Activated gamma-delta T cell (primary cell): ENCODE data around the gene TSPAN32.

Experiments used
- DNase-seq: peaks from one replicate; lab custom pipeline; 2025; lab: John Stamatoyannopoulos, UW

TSPAN32 gene

DNA sequence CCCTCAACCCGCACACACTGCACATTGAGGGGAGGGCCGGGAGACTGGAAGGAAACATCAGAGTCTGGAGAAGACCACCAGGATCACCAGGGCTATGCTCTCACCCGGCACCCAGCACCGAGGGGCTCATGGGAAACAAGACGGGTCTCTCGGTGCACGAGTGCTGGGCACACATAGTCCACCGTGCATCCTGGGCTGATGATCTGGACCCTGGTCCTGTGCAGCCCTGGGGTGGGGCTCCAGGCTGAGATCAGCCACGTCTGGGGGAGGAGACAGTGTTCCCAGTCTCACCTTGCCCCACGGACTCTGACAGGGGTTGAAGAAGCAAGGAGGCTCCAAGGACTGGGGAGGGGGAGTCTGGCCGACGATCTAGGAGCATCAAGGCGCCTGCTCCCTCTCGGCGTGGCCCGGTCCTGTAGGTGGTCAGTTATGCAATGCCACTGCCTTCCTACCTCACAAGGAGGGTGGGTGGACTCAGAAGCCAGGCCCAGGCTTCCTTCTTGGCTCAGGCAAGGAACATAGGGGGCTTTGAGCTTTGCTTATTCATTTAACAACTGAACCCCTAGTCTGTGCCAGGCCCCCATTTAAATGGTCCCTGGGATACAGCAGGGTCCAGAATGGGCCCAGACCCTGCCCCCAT is 63.9 kb downstream of the TSPAN32 start:
- DNase-seq = no peak

DNA sequence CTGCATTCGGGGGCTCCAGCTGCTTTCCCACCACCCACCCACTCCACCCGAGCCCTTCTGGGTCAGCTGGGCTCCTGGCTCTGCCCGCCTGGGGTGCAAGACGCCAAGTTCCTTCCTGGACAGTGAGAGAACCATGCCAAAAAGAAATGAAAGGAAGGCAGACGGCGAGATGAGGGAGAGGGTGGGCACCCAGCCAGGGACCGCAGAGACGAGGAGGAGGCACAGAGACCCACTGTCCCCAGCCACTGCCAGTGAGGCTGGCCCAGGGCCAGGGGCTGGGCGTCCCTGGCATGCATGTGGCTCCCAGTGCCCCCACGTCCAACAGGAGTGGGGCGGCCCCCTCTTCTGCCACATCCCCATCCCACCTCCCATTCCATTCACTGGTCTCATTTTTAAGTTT is 64.5 kb downstream of the TSPAN32 start:
- no peak for DNase-seq

DNA sequence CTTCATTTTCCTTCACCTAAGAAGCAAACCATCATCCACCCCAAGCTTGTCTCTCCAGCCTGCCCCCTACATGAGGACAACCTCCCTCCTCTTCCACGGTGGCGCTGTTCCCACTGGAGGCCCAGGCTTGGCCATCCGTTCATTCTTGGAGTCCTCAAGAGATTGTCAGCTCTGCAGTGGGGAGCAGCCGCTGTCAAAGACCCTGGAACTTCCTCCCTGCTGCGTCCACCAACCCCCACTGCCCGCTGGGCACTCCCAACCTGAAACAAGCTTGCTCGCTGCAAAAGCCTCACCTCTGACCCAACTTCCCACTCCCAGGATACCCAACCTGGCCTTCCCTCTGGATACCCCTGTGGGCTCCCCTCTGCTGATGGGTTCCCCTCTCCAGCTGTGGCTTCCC is 64.9 kb downstream of the TSPAN32 start:
- DNase-seq = no peak

DNA sequence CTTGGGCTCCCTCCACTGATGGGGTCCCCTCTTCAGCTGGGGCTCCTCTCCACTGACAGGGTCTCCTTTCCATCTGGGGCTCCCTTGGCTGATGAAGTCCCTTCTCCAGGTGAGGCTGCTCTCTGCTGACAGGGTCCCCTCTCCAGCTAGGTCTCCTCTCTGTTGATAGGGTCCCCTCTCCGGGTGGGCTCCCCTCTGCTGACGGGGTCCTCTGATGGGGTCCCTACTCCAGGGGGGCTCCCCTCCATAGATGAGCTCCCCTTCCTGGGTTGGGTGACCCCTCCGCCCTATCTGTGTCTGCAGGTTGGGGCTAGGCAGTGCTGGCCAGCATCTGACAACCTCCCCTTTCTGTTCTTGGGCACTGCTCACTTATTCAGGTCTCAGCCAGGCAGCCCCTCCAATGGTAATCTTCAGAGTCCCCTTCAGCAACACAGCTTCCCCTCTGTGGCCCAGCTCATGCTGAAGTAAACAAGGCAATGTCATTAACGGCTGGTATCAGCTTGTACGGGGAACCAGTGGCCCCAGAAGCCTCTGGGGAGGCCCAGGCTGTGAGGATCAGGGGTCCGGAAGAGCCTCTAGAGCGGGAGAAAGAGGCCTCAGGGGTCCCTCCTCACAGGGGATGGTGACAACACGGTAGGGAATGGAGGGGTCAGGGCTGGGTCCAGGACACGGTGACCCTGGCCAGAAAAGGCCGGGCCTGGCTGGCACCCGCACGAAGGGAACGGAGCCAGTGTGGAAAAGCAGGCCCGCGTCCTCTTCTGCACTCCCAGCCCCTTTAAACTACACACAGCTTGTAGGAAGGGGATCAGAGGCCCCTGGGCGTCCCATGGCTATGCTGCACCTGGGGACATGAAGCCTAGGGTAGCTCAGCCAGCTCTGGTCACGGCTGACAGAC is 65.7 kb downstream of the TSPAN32 start:
- no peak for DNase-seq
